ENCODE measurements around the gene EFCAB11.

DNA sequence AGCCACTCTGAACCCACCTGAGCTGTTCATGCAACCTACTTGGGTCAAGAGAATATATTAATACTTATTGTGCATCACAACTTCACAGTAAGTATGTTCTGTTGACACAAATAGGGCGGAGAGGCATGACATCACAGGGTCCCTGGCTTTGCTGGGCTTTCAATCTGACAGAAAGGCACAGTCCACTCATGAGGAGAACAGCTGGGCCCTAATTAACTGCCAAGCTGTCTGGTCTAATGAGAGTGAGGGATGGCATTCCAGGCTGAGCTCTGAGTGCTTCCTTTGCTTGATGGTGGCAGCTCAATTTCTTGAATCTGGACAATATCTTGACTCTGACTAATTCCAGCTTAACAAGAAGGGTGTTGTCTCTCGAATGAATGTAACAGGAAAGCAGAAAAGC, 2.0 kb downstream of the EFCAB11 start:
- TF ChIP-seq POLR2A (IDR thresholded peaks at IDR 0.05; ENCODE audit: extremely low read depth, insufficient read length) = no peak
- TF ChIP-seq, protein P1, sequence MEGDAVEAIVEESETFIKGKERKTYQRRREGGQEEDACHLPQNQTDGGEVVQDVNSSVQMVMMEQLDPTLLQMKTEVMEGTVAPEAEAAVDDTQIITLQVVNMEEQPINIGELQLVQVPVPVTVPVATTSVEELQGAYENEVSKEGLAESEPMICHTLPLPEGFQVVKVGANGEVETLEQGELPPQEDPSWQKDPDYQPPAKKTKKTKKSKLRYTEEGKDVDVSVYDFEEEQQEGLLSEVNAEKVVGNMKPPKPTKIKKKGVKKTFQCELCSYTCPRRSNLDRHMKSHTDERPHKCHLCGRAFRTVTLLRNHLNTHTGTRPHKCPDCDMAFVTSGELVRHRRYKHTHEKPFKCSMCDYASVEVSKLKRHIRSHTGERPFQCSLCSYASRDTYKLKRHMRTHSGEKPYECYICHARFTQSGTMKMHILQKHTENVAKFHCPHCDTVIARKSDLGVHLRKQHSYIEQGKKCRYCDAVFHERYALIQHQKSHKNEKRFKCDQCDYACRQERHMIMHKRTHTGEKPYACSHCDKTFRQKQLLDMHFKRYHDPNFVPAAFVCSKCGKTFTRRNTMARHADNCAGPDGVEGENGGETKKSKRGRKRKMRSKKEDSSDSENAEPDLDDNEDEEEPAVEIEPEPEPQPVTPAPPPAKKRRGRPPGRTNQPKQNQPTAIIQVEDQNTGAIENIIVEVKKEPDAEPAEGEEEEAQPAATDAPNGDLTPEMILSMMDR (IDR thresholded peaks at IDR 0.05; ENCODE audit: low read depth, low read length) = no peak
- TF ChIP-seq, protein P2, sequence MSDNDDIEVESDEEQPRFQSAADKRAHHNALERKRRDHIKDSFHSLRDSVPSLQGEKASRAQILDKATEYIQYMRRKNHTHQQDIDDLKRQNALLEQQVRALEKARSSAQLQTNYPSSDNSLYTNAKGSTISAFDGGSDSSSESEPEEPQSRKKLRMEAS (IDR thresholded peaks at IDR 0.05; ENCODE audit: low read depth, low read length) = no peak
